ENCODE results near the gene INCENP.
"Not testable (repeated sequence)": the region's sequence is repeated elsewhere in the genome, so short reads cannot be mapped to it uniquely, and the experiment has no call there.

INCENP gene

DNA sequence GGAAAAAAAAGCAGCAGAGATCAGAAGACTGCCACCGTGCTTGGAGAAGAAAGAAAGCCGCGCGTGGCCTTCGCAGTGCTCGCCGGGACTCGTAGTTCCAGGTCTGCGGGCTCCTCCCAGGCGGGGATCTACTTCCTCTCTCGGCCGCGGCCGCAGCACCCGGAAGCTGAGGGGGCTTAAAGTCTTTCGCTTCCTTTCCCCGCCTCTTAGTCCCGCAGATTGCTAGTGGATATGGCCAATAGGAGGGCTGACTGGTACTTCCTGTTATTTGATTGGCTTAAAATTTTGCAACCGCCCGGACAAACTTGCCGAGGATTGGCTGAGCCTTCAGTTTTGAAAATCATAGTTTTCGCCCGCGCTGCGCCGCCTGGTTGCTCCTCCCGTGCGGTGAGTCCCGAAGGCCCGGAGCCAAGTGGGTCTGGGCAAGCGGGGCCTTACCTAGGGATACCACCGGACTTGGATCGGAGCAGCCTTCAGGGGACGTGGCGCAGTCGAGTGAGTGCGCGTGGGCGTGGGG lies at the start of gene INCENP:
Gene INCENP, plus strand, starts transcription at position 343 of the 517 bp plus-strand sequence. CDS start 4,151 bp downstream, outside the sequence.
- DNase-seq (ENCODE audit: low read depth), result peak; percentile 96

DNA sequence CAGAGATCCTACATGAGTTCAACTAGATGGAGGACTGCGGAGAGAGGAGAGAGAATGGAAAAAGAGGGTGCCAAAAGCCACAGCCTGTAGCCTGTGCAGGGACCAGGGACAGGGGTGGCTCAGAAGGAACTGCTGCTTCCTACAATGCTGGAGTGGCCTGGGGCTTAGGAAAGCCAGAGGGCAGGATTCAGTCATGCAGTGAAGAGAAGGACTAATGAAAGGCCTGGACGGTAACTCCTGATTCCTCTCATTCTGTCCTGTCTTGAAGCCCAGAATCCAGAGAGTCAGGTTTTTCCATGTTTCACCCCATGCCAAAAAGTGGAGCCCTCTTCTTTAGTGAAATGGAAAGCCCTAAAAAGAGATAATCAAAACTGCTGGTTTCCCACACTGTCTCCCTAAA lies 48.4 kb upstream of the INCENP start:
- DNase-seq (ENCODE audit: low read depth), result no peak

DNA sequence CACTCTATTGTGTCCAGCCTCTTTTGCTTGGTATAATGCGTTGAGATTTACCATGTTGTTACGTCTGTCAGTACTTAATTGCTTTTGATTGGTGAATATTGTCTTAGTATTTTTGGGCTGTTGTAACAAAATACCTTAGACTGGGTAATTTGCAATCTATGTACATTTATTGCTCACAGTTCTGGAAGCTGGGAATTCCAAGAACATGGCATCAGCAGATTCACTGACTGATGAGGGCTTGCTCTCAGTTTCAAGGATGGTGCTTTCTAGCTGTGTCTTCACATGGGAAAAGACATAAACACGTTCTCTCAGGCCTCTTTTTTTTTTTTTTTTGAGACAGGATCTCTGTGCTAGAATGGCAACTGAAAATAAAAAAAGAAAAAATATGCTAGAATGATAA lies 46.7 kb upstream of the INCENP start:
- DNase-seq (ENCODE audit: low read depth), result no peak

DNA sequence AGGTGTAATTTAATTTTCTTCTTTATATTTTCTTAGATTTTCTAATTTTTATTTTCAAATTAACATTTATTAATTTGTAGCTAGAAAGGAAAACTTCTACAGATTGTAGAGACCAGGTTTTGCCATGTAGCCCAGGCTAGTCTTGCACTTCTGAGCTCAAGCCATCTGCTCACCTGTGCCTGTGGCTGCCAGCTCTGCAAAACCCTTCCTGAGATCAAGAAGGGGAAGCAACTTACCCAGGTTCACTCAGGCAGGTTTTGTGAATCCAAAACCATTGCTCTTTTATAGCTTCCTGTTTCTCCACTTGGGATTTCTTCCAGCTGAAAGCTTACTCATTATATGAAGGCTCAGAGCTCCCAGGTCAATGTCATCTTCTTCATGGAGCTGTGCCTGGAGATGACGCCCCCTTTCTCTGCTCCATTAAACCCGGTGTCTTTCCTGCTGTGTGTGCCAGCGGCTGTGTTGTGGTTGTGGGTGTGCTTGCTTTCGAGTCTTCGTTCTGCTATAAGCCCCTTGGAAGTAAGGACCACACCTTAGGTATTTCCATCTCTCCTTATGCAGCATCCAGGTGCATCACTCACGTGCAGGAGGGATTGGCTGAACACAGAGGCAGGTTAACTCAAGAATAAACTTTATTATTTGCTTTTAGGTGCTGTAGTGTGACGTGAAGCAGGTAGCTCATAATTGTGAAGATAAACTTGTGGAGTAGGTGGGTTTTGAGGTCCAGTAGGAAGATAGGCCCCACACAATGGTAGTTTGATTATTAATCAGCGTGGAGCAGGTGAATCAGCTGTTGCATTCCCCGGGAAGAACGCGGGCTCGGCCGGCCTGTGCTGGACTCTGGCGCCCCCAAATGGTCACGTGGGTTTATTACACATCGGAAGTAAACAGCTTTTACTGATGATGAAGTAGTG lies 42.2 kb upstream of the INCENP start:
- DNase-seq (ENCODE audit: low read depth), result no peak

DNA sequence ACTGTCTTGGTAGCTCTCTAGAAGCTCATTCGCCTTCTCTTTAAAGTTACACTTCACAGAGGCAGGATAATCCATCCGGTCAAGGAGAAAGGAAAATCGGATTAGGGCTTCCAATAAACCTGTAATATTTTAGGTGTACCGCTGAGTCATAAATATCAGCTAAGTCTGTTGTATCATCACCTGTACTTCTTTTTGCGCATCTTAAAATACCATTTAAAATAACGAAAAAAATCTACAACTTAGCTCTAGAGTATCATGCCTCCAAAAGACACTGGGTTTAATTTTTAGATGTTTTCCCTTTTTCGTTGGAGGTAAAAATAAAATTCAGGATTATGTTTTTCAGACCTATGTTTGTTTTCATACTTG lies 41.5 kb upstream of the INCENP start:
- DNase-seq (ENCODE audit: low read depth), result no peak

DNA sequence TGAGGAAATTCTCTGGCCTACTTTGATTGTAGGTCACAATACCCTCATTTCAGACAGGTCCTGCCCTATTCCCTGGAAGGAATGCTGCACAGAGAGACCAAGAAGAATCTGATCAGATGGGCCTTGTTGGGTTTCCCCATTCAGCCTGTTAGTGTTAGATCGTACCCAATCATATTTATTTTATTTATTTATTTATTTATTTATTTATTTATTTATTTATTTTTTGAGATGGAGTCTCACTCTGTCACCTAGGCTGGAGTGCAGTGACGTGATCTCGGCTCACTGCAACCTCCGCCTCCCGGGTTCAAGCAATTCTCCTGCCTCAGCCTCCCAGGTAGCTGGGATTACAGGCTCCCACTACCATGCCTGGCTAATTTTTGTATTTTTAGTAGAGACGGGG lies 39.0 kb upstream of the INCENP start:
- not testable (repeated sequence) for DNase-seq (ENCODE audit: low read depth)

DNA sequence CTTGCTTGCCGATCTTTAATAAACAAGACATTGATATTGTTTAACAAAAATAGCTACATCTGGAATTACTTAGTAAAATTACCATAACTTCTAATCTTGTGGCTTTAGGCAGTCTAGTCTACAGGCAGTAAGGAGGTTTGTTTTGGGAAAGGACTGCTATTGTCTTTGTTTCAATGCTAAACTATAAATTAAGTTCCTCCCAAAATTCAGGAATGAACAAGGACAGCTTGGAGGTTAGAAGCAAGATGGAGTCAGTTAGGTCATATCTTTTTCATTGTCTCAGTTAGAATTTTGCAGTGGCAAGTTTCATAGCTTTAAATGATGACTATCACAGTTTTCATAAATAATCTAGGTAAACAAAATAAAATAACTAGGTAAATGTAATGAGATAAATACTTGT lies 36.1 kb upstream of the INCENP start:
- no peak for DNase-seq (ENCODE audit: low read depth)

DNA sequence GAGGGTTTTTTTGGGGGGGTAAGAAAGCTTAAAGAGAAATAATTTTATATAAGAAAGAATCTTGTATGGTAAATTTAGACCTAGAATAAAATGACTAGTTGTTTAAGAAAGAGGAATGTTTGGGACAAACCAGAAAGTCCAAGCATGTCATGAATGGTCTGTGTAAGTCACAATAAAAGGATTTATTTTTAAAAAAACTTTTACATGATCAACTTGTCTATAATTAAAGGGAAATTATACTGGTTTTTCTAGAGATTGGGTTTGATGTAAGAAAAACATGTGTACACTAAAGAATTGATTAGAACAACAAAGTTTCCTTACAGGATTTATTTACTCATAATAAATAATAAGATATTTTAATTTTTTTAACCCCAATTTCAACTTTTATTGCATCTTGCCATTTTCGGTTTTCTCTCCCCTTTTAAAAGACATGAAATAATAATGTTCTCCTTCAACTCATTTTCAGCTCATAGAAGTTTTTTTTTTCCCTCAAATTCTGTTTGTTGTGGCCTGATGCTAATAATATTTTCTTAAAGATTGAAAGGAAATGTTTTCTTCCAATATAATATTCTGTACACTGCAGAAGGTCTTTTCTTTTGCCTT lies 35.4 kb upstream of the INCENP start:
- no peak for DNase-seq (ENCODE audit: low read depth)

DNA sequence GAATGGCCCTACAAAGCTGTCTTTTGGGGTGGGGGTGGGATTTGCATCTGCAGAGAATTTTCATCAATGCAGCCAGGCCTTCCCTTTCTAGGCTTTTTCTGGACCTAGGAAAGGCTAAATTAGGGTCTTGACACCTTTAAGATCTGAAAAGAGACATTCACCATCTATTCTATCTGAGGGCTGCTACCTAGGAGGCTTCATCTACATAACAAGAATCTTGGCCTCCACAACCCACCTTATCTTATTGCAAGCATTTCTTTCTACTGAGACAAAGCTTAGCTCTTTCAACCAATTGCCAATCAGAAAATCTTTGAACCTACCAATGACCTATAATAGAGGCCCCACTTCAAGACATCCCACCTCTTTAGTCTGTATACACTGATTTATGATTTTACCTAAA lies 20.7 kb upstream of the INCENP start:
- DNase-seq (ENCODE audit: low read depth), result no peak

DNA sequence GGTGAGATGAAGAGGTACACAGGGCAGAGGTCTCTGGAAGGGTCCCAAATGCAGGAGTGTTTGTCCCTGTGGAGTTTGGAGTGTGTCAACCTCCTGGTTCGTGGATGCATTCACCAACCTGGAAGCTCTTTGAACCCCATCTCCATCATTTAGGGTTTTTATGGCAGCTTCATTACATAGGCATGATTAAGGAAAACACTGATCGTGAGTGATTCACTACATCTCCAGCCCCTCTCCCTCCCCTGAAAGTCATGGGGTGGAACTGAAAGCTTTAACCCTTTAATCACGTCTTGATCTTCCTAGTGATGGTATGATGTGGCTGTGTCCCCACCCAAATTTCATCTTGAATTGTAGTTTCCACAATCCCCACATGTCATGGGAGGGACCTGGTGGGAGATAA lies 19.8 kb upstream of the INCENP start:
- no peak for DNase-seq (ENCODE audit: low read depth)

DNA sequence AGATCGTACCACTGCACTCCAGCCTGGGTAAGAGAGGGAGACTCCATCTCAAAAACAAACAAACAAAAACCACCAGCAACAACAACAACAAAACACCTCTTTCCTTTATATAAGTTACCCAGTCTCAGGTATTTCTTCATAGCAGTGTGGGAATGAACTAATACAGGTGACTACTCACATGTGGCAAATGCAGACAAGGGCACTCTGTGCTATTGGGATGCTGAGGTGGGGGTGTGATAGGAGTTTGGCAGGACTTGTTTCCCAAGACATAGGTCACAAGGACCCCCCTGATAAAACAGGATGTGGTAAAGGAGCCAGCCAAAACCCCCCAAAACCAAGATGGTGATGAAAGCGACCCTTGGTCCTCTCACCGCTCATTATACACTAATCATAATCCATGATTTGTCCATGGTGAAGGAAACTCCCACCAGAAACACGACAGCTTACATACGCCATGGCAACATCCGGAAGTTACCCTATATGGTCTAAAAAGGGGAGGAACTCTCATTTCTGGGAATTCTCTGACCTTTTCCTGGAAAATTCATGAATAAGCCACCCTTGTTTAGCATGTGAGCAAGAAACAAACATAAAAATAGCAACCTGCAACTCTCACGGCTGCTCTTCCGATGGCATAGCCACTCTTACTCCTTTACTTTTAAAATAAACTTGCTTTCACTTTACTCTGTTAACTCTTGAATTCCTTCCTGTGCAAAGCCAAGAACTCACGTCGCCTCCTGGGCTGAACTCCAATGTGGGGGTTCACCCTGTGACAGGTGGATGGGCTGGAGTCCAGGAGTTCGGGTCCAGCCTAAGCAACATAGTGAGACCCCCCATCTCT lies 18.8 kb upstream of the INCENP start:
- DNase-seq (ENCODE audit: low read depth), result no peak

DNA sequence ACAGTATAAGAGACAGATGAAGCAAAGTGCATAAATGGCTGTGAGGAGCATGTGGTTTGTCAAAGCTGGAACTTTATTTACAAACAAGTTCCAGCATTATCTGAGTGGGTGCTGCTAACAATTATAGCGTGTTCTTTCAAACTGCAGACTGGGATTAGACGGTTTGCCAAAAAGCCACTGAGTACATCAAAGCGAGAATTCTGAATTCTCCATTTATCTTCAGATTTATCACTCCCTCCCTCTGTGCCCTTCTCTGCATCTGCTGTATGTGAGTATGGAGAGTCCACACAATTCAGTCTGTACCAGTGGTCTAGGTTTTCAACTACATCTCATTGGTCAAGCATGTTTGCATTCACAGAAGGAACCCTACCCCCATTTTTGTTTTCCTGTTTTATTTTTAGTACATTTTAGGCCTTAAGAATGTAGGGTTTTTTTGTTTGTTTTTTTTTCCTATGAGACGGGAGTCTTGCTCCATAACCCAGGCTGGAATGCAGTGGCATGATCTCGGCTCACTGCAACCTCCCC lies 18.1 kb upstream of the INCENP start:
- no peak for DNase-seq (ENCODE audit: low read depth)

DNA sequence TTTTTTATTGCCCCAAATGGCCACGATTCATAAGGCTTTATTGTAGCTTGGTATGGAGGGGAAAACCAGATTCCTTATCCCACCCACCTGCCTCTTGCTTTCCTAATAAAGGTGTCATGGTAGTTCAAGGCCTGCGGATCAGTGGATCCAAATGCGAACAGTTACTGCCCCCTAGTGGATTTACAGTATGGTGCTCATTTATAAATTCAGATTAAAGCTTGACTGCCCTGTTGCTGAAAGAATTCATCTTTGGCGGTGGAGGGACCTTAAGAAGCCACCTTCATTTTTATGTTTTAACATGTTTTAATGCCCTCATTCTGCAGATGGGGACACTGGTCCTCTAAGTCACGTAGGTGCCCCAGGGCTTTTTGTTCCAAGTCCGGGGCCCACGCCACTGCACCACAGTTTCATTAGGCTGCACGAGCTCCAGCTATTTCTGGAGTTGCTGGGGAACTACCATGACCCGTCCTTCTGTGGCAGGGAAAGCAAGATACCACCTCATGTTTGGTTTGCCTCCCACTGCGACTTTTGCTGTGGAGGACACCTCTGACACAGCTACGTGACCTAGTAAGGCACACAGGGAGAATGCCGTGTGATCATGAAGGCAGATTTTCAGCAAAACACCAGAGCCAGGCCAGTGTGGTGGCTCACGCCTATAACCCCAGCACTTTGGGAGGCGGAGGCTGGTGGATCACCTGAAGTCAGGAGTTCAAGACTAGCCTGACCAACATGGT lies 15.6 kb upstream of the INCENP start:
- DNase-seq (ENCODE audit: low read depth), result no peak

DNA sequence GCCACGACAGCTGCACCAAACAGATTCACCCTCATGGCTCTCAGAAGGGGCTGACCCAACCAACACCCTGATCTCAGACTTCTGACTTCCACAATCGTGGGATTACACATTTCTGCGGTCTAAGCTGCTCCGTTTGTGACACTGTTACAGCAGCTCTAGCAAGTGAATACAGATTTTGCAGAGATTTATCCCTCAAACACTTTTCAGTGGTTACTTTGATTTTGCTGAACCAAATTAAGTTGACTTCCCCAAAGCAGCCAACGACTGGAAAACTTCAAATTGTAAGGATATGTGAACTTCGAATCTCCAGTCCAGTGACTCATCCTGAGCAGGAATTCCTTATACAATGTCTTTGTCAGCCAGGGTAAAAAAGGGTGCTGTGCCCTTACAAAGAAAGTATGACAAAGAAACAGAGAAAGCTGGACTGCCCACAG lies 14.8 kb upstream of the INCENP start:
- DNase-seq (ENCODE audit: low read depth), result no peak

DNA sequence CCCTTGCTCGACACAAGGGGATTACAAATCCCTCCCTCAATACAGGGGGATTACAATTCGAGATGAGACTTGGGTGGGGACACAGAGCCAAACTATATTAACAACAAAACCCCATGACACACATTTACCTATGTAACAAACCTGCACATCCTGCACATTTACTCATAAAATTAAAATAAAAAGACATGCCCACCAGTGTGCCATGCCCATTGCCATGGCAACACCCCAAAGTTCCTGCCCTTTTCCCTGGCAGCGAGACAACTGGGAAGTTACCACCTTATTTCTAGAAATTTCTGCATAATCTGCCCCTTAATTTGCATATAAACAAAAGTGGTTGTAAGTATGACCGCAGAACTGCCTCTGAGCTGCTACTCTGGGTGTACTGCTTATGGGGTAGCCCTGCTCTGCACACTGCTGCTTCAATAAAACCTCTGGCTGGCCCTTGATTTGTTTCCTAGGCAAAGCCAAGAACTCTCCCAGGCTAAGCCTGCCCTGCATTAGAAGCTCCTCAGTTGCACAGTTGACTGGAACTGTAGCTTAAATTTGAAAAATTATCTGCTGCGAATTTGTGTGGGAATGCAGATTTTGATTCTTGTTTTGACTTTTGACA lies 8.6 kb upstream of the INCENP start:
- no peak for DNase-seq (ENCODE audit: low read depth)

DNA sequence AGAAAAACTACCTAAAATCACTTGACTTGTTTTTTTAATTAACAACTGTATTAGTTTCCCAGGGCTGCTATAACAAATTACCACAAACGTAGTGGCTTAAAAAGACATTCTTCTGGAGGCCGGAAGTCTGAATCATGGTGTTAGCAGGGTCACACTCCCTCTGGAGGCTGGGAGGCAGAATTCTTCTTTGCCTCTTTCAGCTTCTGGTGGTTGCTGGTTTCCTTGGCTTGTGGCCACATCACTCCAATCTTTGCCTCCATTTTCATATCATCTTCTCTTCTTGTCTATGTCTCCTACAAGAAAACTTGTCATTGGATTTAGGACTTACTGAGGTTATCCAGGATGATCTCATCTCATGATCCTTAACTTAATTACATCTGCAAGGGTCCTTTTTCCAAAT lies 7.4 kb upstream of the INCENP start:
- DNase-seq (ENCODE audit: low read depth), result no peak

DNA sequence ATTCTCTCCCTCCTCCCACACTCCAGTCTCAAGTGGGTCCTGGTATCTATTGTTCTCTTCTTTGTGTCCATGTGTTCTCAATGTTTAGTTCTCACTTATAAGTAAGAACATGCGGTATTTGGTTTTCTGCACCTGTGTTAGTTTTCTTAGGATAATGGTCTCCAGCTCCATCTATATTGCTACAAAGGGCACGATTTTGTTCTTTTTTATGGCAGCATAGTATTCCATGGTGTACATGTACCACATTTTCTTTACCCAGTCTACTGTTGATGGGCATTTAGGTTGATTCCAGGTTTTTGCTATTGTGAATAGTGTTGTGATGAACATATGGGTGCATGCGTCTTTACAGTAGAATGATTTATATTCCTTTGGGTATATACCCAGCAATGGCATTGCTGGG lies 4.2 kb upstream of the INCENP start:
- no peak for DNase-seq (ENCODE audit: low read depth)

DNA sequence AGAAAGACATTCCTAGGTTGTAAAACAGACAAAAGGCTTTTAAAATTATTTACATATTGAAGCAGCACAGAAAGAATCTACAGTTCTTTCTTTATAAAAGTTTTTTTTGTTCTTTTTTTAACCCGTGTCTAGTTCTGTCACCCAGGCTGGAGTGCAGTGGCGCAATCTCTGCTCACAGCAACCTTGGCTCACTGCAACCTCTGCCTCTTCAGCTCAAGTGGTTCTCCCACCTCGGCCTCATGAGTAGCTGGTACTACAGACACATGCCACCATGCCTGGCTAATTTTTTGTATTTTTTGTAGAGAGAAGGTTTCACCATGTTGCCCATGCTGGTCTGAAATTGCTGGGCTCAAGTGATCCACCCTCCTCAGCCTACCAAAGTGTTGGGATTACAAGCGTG lies 3.8 kb upstream of the INCENP start:
- no peak for DNase-seq (ENCODE audit: low read depth)

DNA sequence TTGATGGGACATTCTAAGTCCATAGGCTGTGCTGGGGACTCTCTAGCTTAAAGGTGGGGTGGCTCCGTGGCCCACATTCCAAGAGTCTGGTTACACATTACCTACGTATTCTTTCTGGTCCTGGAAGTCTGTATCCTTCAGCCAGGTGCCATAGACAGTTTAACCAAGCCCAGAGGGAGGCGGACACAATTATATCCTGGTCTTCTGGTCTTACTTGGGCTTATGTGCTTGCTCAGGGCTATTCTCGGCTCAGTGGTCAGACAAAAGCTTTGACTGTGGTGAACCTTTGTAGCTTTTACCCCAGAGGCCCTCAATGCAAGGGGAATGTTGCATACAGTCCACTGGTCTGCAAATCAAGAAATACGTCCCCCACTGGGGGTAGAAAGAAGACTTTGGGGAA lies 3.4 kb upstream of the INCENP start:
- no peak for DNase-seq (ENCODE audit: low read depth)

DNA sequence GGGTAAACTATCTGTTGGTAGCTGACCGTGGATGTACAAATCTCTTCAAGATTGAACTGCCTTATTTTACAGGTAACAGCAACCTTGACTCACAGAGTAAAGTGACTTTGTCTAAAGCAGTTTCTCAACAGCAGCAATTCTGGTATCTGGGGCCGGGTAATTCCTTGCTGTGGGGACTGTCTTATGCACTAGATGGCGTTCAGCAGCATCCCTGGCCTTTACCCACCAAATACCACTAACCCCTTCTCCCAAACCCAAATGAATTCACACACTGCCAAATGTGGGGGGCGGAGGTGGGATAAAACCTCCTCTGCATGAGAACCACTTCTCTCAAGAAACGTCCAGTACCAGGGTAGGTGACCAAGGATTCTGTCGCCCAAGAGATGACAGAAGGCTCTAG lies 1.7 kb upstream of the INCENP start:
- no peak for DNase-seq (ENCODE audit: low read depth)
